ENCODE results near the gene OLFML3.

GRCh38 chr1:113990961-113991360 lies 11.7 kb downstream of the OLFML3 start:
- TF ChIP-seq CTCF (IDR thresholded peaks at IDR 0.05; ENCODE audit: borderline replicate concordance, extremely low read depth, low read length, poor library complexity, severe bottlenecking) (no peak), EZH2 (IDR thresholded peaks at IDR 0.05; ENCODE audit: borderline replicate concordance, low read depth, low read length, severe bottlenecking) (no peak)
